ENCODE results near the gene SPDEF.

The SPDEF gene

GRCh38 chr6:34589140-34589539, 33.0 kb upstream of the SPDEF start:
- no peak for TF ChIP-seq CTCF (IDR thresholded peaks at IDR 0.05; ENCODE audit: poor library complexity, severe bottlenecking)
- peaks cover 4% of the 10 kb centered on the region for H3K4me1 ChIP-seq (ENCODE audit: insufficient read depth, poor library complexity, severe bottlenecking)
- H3K9me3 ChIP-seq (ENCODE audit: severe bottlenecking), result no peaks in the 10 kb centered on the region
- H3K4me3 ChIP-seq (ENCODE audit: severe bottlenecking), result no peak overlapping the region
- no peak for DNase-seq (ENCODE audit: low spot score)
- no peaks in the 10 kb centered on the region; the same call in 1 of the 2 replicates for H3K36me3 ChIP-seq (ENCODE audit: low read depth)
- H3K27me3 ChIP-seq (ENCODE audit: insufficient read depth, poor library complexity, severe bottlenecking), result no peaks in the 10 kb centered on the region
- no peak overlapping the region for H3K27ac ChIP-seq (ENCODE audit: poor library complexity, severe bottlenecking)
- ATAC-seq (ENCODE audit: low read depth), result no peak

GRCh38 chr6:34587851-34588250, 31.7 kb upstream of the SPDEF start:
- Histone ChIP-seq H3K9me3 (ENCODE audit: severe bottlenecking) (no peaks in the 10 kb centered on the region), H3K4me3 (ENCODE audit: severe bottlenecking) (no peak overlapping the region), H3K27ac (ENCODE audit: poor library complexity, severe bottlenecking) (no peak overlapping the region), H3K36me3 (ENCODE audit: low read depth) (no peaks in the 10 kb centered on the region; the same call in 1 of the 2 replicates), H3K27me3 (ENCODE audit: insufficient read depth, poor library complexity, severe bottlenecking) (no peaks in the 10 kb centered on the region), H3K4me1 (ENCODE audit: insufficient read depth, poor library complexity, severe bottlenecking) (peaks cover 4% of the 10 kb centered on the region)
- ATAC-seq (ENCODE audit: low read depth) (no peak), DNase-seq (ENCODE audit: low spot score) (no peak)
- TF ChIP-seq CTCF (IDR thresholded peaks at IDR 0.05; ENCODE audit: poor library complexity, severe bottlenecking), result no peak

GRCh38 chr6:34587325-34587724, 31.2 kb upstream of the SPDEF start:
- Histone ChIP-seq H3K36me3 (ENCODE audit: low read depth) (no peaks in the 10 kb centered on the region; the same call in 1 of the 2 replicates), H3K4me1 (ENCODE audit: insufficient read depth, poor library complexity, severe bottlenecking) (peaks cover 4% of the 10 kb centered on the region), H3K27ac (ENCODE audit: poor library complexity, severe bottlenecking) (no peak overlapping the region), H3K27me3 (ENCODE audit: insufficient read depth, poor library complexity, severe bottlenecking) (no peaks in the 10 kb centered on the region), H3K4me3 (ENCODE audit: severe bottlenecking) (no peak overlapping the region), H3K9me3 (ENCODE audit: severe bottlenecking) (no peaks in the 10 kb centered on the region)
- ATAC-seq (ENCODE audit: low read depth) (peak; percentile 55), DNase-seq (ENCODE audit: low spot score) (no peak)
- TF ChIP-seq CTCF (IDR thresholded peaks at IDR 0.05; ENCODE audit: poor library complexity, severe bottlenecking), result no peak

- no peak overlapping the region for H3K27ac ChIP-seq (ENCODE audit: poor library complexity, severe bottlenecking)
- H3K4me3 ChIP-seq (ENCODE audit: severe bottlenecking), result no peak overlapping the region
- TF ChIP-seq CTCF (IDR thresholded peaks at IDR 0.05; ENCODE audit: poor library complexity, severe bottlenecking), result no peak
- no peaks in the 10 kb centered on the region; the same call in 1 of the 2 replicates for H3K36me3 ChIP-seq (ENCODE audit: low read depth)
- no peak for DNase-seq (ENCODE audit: low spot score)
- H3K4me1 ChIP-seq (ENCODE audit: insufficient read depth, poor library complexity, severe bottlenecking), result peaks cover 4% of the 10 kb centered on the region
- no peaks in the 10 kb centered on the region for H3K9me3 ChIP-seq (ENCODE audit: severe bottlenecking)
- H3K27me3 ChIP-seq (ENCODE audit: insufficient read depth, poor library complexity, severe bottlenecking), result no peaks in the 10 kb centered on the region
- ATAC-seq (ENCODE audit: low read depth), result no peak
These were observed 30.4 kb upstream of the SPDEF start for GRCh38 chr6:34586327-34587040.

- ATAC-seq (ENCODE audit: low read depth) (peak; percentile 47; the same call in 1 of the 3 replicates), DNase-seq (ENCODE audit: low spot score) (no peak)
- no peaks in the 10 kb centered on the region; the same call in 1 of the 2 replicates for H3K36me3 ChIP-seq (ENCODE audit: low read depth)
- H3K27ac ChIP-seq (ENCODE audit: poor library complexity, severe bottlenecking), result no peak overlapping the region
- no peak for TF ChIP-seq CTCF (IDR thresholded peaks at IDR 0.05; ENCODE audit: poor library complexity, severe bottlenecking)
- H3K9me3 ChIP-seq (ENCODE audit: severe bottlenecking), result no peaks in the 10 kb centered on the region
- H3K4me1 ChIP-seq (ENCODE audit: insufficient read depth, poor library complexity, severe bottlenecking), result peaks cover 4% of the 10 kb centered on the region
- H3K4me3 ChIP-seq (ENCODE audit: severe bottlenecking), result no peak overlapping the region
- no peaks in the 10 kb centered on the region for H3K27me3 ChIP-seq (ENCODE audit: insufficient read depth, poor library complexity, severe bottlenecking)
These were observed 29.5 kb upstream of the SPDEF start for GRCh38 chr6:34585512-34586061.
